ENCODE measurements around the gene FAT1. TPM values are rescaled to one million over a fixed set of nuclear protein-coding genes. Genes with fewer than 3 reads are reported as not detected.

The FAT1 gene
- total RNA-seq, 4 donors from 2014 or later: 73.1 to 95.6 (median 76.5) TPM

- H3K4me1 ChIP-seq: peaks cover 7 to 11% of the 10 kb centered on the region in 2 donors
- H3K27ac ChIP-seq: peak overlapping the region in 2 of 3 donors; percentile 46 to 50
- WGBS, 2 donors: 33 to 47% methylated on average over 1 of the region's 1 CpG
- no peak overlapping the region for H3K4me3 ChIP-seq (replicated peaks in 1 of 3)
- no peaks in the 10 kb centered on the region for H3K27me3 ChIP-seq
- TF ChIP-seq POLR2A (IDR thresholded peaks at IDR 0.05) (no peak), CTCF (IDR thresholded peaks at IDR 0.05) (no peak)
- intact Hi-C loops (cut with DNase I): no loop called here
- peaks cover 3 to 10% of the 10 kb centered on the region in 2 donors for H3K36me3 ChIP-seq
- no peak for DNase-seq
- H3K9me3 ChIP-seq: no peaks in the 10 kb centered on the region
Measured at GRCh38 chr4:186624951-186625350, 98.7 kb downstream of the FAT1 start.

- H3K27ac ChIP-seq: no peak overlapping the region
- no peaks in the 10 kb centered on the region for H3K9me3 ChIP-seq
- intact Hi-C loops (cut with DNase I): no loop called here
- TF ChIP-seq CTCF (IDR thresholded peaks at IDR 0.05) (no peak), POLR2A (IDR thresholded peaks at IDR 0.05) (no peak)
- peaks cover 7 to 11% of the 10 kb centered on the region in 2 donors for H3K4me1 ChIP-seq
- no peaks in the 10 kb centered on the region for H3K27me3 ChIP-seq
- H3K36me3 ChIP-seq: peaks cover 4 to 9% of the 10 kb centered on the region in 2 donors
- no peak overlapping the region for H3K4me3 ChIP-seq (replicated peaks in 1 of 3)
- WGBS, 2 donors: 90 to 95% methylated on average over 5 of the region's 5 CpGs
- DNase-seq: no peak
Measured at GRCh38 chr4:186623546-186623945, 100.1 kb downstream of the FAT1 start.

GRCh38 chr4:186622788-186623464 lies 100.7 kb downstream of the FAT1 start:
- TF ChIP-seq CTCF (IDR thresholded peaks at IDR 0.05) (no peak), POLR2A (IDR thresholded peaks at IDR 0.05) (no peak)
- Histone ChIP-seq H3K27me3 (no peaks in the 10 kb centered on the region), H3K4me3 (replicated peaks in 1 of 3) (no peak overlapping the region), H3K4me1 (peaks cover 7 to 11% of the 10 kb centered on the region in 2 donors), H3K36me3 (peaks cover 4% of the 10 kb centered on the region in 2 donors), H3K27ac (no peak overlapping the region), H3K9me3 (no peaks in the 10 kb centered on the region)
- 72 to 76% methylated on average over 9 of the region's 9 CpGs for WGBS, 2 donors
- intact Hi-C loops (cut with DNase I): no loop called here
- no peak for DNase-seq

GRCh38 chr4:186621959-186622553 lies 101.6 kb downstream of the FAT1 start:
- Histone ChIP-seq H3K27ac (no peak overlapping the region), H3K4me1 (peaks cover 7 to 11% of the 10 kb centered on the region in 2 donors), H3K4me3 (replicated peaks in 1 of 3) (no peak overlapping the region), H3K27me3 (no peaks in the 10 kb centered on the region), H3K36me3 (peaks cover 4% of the 10 kb centered on the region in 2 donors), H3K9me3 (no peaks in the 10 kb centered on the region)
- intact Hi-C loops (cut with DNase I): no loop called here
- no peak for DNase-seq
- WGBS, 2 donors: 85 to 88% methylated on average over 9 of the region's 9 CpGs
- TF ChIP-seq CTCF (IDR thresholded peaks at IDR 0.05) (no peak), POLR2A (IDR thresholded peaks at IDR 0.05) (no peak)

GRCh38 chr4:186619088-186619487 lies 104.6 kb downstream of the FAT1 start:
- intact Hi-C loops (cut with DNase I): no loop called here
- peaks cover 4% of the 10 kb centered on the region in 2 donors for H3K36me3 ChIP-seq
- DNase-seq: no peak
- TF ChIP-seq POLR2A (IDR thresholded peaks at IDR 0.05): no peak
- no peak for TF ChIP-seq CTCF (IDR thresholded peaks at IDR 0.05)
- H3K27ac ChIP-seq: no peak overlapping the region
- no peaks in the 10 kb centered on the region for H3K27me3 ChIP-seq
- H3K9me3 ChIP-seq: no peaks in the 10 kb centered on the region
- WGBS, 2 donors: 95 to 96% methylated on average over 10 of the region's 10 CpGs
- no peak overlapping the region for H3K4me3 ChIP-seq (replicated peaks in 1 of 3)
- peaks cover under 1 to 2% of the 10 kb centered on the region in 2 donors for H3K4me1 ChIP-seq

Data from thyroid gland (tissue), 4 donors.